ENCODE measurements around the gene RBM20.
"Not testable (repeated sequence)": the region's sequence is repeated elsewhere in the genome, so short reads cannot be mapped to it uniquely, and the experiment has no call there.

RBM20 gene

DNA sequence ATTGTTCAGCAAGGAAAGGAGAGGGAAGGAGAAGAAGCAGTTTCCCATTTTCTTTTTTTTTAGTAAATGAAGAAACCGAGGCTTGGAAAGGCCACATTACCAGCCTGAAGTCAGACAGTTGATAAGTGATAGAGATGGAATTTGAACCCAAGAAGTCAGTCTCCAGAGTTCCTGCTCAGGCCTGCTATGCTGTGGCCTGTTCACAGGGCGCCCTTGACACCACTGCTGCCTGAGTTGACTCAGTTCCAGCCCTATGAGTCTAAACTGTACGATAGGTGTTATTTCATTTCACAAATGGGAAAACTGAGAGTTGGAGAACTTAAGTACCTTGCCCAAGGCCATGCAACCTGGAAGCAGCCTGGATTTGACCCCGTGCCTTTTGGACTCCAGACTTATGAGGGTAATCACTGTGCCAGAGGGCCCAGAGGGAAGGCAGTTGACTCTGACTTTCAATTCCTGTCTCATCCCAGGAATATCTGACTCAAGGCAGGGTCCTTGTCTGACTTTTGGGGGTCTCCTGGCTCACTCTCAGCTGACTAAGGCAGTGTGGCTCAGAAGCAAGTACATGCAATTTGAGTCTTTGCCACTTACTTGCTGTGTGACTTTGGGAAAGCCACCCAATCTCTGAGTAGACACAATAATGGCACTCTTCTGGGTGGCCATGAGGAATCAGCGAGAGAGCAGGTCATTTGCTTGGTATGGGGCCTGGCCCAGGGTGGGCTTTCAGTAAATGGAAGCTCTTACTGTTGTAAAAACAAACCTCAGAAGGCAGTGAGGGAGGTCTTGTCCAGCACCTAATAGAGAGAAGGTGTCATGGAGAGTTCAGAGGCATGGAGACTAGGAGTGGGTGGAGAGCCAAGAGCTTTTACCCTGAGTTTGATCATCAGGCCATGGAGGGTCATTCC, 17.9 kb upstream of the RBM20 start:
- DNase-seq: no peak

DNA sequence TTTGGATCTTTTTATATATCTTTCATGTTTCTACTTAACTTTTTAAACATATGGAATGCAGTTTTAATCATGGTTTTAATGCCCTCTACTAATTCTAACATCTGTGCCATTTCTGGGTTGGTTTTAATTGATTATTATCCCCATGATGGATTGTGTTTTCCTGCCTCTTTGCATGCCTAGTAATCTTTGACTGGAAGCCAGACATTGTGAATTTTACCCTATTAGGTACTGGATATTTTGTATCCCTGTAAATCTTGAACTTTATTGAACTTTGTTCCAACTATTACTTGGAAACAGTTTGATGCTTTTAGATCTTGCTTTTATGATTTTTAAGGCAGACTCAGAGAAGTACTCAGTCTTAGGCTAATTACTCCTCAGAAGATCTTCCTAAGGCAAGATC, 16.0 kb upstream of the RBM20 start:
- no peak for DNase-seq

GRCh38 chr10:110629680-110630191, 14.4 kb upstream of the RBM20 start:
- DNase-seq: no peak

- DNase-seq: no peak
These were observed 12.2 kb upstream of the RBM20 start for GRCh38 chr10:110631934-110632333.

- DNase-seq: no peak
These were observed 11.4 kb upstream of the RBM20 start for GRCh38 chr10:110632591-110633215.

GRCh38 chr10:110634527-110635209, 9.5 kb upstream of the RBM20 start:
- DNase-seq: no peak

- no peak for DNase-seq
These were observed 7.6 kb upstream of the RBM20 start for GRCh38 chr10:110636572-110636931.

- no peak for DNase-seq
These were observed 7.1 kb upstream of the RBM20 start for GRCh38 chr10:110636932-110637557.

GRCh38 chr10:110637558-110638053, 6.5 kb upstream of the RBM20 start:
- DNase-seq: no peak

DNA sequence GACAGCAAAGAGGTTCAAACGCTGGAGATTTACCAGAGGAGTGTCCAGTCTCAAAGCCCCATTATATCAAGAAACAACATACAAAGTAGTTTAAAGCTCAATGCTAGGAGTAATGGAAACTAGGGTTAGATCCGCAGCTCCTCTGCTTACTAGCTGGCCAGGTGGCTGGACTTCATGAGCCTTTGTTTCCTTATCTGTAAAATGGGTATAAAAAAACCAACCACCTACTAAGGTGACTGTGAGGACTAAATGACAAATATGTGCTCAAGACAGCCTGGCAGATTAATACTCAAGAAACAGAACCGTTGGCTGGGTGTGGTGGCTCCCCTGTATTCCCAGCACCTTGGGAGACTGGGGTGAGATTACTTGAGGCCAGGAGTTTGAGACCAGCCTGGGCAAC, 5.8 kb upstream of the RBM20 start:
- no peak for DNase-seq

- not testable (repeated sequence) for DNase-seq
These were observed 5.1 kb upstream of the RBM20 start for GRCh38 chr10:110639046-110639445.

DNA sequence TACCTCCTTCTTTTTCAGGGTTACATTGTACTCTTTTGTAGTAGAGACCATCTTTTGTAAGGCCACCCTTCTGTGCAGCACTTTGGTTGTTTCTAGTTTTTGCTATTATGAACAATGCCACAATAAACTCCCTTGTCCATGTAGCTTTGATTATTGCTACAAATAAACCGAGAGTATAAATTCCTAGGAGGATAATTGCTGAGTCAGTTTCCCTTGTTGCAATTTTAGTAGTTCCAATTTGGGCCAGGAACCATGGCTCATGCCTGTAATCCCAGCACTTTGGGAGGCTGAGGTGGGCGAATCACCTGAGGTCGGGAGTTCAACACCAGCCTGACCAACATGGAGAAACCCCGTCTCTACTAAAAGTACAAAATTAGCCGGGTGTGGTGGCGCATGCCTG, 4.3 kb upstream of the RBM20 start:
- not testable (repeated sequence) for DNase-seq

- no peak for DNase-seq
These were observed 2.9 kb upstream of the RBM20 start for GRCh38 chr10:110641256-110641655.

DNA sequence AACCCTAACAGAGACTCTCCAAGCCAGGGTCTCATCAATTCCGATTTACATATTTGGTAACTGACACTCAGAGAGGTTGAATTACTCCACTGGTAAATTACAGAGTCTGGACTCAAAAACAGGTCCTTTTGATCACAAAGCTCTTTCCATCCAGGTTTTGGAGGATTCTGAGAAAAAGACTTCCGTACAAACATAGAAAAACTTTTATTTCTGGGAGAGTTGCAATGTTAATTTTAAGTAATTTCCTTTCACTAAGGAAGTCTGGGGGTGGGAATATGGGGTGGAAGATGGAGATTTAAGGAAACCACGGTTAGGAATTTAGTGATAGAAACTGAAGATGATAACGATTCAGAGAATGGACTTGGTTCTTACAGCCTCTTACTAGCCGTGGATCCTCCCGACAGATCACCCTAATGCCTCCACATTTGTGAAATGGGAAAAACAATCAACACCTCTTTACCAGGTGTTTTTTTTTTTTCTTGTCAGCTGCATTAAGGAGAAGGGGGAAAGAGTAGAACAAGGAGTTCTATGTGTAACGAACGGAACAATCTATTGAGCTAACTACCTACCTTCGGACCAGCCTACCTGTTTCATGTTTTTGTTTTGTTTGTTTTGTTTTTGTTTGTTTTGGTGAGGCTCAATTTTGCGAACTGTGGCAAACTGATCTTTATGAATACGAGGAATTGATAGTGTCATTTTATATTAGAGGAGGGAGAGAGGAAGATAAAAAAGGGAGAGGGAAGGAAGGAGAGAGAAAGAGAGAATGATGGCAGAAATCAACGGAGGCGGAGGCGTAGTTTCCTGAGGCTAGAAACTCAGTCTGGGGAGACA, 1.7 kb upstream of the RBM20 start:
- no peak for DNase-seq

DNA sequence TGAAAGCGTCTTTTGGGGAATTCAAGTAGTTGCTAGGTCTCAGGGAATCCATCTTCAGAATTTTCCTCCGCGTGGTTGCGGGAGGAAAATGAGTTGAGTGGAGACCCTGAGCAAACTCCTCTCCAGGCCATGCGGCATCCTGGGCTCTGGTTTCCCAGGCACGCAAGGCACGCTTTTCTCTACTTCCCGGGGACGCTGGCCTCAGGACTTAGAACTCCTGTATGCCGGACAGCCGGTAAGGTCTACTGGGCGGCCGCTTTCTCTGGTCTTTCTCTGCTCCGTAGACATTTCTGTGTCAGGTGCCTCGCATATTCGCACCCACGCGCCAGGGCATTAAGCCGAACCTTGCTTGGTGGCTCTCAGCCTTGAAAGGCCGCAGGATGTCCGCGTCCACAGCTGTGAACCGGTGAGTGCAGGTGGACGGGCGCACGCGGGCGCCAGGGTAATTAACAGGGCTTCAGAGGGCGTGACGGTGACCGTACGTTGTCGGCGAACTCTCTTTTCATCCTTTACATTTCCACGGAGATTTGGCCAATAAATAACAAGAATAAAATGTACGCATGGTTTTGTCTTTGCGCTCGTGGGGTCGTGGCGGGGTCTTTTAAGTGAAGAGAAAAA, 992 bp upstream of the RBM20 start:
- DNase-seq: no peak

DNA sequence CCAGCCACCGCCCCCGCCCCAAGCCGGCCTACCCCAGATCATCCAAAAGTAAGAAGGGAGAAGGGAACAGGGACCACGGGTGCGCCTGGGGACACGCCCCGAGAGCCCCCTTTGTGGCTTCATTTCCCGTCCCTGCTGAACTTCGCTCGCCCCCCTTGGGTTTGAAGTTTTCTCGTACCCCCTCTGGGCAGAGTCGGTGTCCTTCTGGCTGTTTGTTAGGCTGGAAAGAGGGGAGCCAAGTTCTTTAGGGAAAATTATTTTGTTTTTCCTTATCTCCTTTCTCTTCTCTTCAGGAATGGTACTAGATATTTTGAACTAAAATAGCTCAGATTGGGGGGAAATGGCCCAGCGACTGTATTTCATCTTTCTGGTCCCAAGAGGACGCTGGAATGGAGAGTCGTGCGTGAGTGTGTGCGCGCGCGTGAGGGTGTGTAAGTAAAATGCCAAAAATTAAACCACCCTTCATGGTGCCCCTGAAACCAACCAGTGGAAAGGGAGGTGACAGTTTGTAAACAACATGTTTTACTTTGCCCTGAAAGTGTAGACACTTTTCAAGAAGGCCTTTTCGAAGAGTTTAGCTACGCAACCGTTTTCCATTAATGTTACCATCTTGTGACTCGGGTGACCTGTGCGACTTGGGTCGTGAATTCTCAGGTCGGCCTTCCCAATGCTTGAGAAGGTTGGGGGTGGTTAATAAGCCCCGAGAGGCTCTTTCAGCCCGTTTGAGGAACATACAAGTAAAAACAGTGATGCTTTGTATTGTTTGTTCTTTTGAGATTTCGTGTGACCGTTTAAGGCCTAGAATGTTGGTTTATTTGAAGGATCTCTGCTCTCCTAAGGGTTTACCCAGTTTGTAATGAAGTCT, 694 bp downstream of the RBM20 start:
- DNase-seq: no peak

GRCh38 chr10:110646417-110647135, 2.4 kb downstream of the RBM20 start:
- DNase-seq: no peak

- no peak for DNase-seq
These were observed 2.9 kb downstream of the RBM20 start for GRCh38 chr10:110647136-110647430.

DNA sequence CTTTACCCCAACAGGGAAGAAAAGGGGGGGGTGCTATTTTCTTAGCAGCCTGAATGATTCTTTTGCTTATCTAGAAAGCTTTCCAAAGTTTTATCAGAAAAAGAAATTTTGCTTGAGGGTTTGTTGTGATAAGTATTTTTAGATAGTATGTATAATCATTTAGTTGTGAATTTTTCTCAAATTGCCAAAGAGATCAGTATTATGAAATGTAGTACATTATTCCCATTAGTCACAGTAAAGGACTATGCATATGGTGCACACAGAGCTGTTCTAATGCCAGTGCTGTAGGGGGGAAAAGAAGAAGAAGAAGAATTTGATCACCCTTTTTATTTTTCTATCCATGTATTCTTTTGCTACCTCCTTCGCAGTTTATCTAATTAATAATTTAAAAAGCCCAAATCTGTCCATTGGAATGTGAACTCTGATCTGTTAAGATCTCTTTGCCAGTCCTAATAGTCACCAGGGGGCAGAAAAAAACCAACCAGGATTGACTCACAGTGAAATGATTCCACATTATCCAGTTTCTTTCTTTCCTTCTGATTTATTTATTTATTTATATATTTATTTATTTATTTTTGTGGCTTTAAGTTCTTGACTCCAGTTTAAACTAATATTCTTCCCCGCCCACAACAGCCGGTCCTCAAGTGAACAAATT, 4.7 kb downstream of the RBM20 start:
- DNase-seq: no peak
